HG03135 (cell line): ENCODE data around the gene PUSL1.

Experiments
- ATAC-seq: cut with Tn5 transposase; IDR thresholded peaks from one replicate; pipeline ENCODE4 v1.9.1; 2021; ENCODE audit warnings: mild to moderate bottlenecking, moderate library complexity; ENCODE audit not compliant: unreplicated experiment

Gene PUSL1

DNA sequence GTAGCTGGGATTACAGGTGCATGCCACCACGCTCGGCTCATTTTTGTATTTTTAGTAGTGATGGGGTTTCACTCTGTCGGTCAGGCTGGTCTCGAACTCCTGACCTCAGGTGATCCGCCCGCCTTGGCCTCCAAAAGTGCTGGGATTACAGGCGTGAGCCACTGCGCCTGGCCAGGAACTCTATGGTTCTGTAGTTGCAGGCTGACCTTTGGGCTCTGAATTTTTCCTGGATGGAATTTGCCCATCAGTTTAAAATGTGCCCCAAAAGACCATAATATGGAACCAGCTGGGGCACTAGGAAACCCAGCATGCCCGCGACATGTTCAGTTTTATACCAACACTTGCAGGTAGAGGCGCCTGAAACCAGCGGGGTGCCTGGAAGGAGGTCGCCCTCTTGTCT, 29.8 kb upstream of the PUSL1 start:
- no peak for ATAC-seq

DNA sequence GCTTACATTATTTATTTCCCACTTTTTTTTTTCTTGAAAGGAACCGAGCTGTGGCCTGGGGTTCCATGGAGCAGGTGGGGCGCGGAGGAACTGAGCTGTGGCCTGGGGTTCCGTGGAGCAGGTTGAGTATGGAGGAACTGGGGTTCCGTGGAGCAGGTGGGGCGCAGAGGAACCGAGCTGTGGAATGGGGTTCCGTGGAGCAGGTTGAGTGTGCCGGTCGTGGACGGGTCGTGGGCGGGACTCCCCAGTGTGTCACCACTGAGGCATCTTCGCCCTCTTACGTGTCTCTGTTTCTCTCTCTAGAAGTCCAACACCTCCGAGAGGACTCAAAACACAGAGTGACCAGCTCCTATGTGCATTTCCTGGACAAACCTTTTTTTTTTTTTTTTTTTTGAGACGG, 29.4 kb upstream of the PUSL1 start:
- no peak for ATAC-seq

DNA sequence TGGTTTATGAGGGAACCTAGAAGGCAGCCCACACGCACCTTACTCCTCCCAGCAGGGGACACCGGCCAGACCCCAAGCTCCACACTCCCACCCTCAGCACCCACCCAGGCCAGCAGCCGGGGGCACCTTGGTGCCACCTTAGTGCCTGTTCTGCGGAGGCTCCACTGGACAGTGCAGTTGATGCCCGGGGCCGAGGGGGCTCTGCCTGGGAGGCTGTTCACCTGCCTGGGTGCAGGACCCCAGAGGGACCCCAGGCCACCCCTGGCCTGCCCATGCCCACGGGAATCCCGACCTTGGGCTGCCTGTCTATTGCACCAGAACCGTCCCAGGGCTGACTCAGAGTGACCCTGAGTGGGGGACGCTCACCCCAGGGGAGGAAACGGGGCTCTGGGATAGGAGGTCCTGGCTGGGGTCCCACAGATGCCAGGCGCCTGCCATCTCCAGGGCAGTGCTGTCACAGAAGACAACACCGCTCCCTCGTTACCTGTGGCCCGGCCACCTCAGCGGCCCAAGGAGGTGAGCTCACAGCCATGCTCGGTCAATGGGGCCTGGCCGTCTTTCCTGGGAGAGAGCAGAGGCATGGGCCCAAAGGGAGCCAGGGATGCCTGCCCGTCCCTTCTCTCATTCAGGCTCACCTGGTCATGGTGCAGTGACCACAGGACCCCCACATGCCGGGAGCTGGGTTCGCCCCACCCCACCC, 27.5 kb upstream of the PUSL1 start:
- ATAC-seq, result no peak

DNA sequence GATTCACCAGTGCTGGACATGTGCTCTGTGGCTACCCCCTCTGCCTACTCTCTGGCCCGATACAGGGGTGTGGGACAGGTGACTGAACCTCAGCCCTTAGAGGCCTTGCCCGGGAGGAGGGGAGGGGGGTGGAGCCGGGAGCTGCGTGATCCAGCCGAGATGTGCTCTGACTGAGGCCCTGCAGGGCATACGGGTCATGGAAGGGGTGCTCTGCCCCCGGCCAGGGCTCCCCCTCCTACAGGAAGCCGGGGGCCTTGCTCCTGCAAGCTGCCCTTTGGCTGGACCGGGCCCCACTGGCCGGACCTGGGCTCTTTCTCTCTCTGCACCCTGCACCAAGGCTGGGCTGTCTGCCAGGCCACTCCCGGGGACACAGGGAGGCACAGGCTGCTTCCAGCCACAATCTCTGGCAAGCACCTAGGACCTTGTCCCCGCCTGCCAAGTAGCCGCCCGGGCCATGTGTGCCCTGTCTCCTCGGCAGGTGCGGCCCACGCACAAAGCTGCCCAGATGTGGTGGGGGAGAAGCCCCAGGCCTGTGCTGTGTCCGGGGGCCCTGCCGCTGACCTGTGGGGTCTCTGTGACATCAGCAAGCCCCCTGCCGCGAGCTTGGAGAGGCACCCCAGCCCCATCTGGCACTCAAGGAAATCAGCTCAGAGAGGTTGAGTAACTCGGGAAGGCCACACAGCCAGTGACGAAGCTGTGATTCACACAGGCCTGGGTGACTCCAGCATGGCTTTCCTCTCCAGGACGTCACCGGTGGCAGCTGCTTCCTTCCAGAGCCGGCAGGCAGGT, 26.7 kb upstream of the PUSL1 start:
- no peak for ATAC-seq

DNA sequence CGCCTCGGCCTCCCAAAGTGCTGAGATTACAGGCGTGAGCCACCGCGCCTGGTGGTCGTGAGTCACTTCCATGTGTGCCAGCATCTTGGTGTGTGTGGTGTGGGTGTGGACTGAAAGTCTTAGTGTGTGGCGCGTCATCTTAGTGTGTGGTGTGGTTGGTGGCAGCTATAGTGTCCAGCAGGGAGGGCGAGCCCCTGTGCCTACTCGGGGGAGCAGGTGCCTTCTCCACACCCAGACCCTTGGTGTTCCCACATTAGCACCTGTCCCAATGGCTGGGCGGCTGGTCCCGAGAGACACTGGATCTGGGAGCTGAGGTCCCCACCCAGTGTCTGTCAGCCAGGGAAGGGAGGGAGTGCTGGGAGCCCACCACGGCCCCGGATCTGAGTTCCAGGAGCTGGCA, 25.4 kb upstream of the PUSL1 start:
- ATAC-seq, result no peak

DNA sequence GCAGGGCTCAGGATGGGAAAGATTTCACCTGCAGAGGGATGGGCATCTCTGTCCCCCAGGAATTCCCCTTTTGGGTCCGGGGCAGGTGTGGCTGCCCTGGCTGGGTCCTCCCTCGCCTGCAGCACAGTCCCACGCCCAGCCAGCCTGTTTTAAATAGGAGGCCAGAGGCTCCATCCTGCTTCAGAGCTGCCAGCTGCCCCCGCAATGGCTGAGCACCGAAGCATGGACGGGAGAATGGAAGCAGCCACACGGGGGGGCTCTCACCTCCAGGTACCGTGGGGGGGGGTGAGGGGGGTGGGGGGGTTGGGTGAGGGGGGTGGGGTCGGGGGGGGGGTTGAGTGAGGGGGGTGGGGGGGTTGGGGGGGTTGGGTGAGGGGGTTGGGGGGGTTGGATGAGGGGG, 24.6 kb upstream of the PUSL1 start:
- no peak for ATAC-seq

DNA sequence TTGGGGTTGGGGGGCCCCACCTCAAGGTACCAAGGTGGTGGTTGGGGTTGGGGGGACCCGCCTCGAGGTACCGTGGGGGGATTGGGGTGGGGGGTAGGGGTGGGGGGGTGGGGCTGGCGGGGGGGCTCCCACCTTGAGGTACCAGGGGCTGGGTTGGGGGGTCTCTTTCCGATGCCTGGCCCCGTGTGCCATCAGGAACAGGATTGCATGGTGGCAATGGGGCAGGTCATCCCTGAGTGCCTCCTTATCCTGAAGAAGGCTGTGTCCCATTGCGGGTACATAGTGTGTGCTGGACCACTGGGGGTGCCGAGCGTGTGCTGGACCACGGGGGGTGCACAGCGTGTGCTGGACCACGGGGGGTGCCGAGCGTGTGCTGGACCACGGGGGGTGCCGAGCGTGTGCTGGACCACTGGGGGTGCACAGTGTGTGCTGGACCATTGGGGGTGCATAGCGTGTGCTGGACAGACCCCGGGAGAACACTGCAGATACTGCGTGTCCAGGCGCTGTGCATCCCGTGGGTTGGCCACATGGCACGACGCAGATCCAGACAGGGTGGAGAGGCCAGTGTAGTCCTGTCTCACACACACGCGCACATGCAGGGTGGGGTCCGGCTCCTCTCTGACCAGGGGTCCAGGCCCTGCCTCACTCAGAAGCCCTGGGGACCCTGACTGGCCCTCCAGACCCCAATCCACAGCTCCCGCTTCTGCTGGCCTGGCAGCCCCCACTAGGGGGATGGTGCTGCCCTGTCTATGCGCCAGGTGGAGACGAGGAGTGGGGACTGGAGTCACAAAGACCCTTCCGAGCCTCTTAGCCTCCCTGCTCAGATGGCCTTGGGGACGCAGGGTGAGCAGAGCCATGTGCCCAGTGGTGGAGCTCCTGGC, 23.9 kb upstream of the PUSL1 start:
- no peak for ATAC-seq

DNA sequence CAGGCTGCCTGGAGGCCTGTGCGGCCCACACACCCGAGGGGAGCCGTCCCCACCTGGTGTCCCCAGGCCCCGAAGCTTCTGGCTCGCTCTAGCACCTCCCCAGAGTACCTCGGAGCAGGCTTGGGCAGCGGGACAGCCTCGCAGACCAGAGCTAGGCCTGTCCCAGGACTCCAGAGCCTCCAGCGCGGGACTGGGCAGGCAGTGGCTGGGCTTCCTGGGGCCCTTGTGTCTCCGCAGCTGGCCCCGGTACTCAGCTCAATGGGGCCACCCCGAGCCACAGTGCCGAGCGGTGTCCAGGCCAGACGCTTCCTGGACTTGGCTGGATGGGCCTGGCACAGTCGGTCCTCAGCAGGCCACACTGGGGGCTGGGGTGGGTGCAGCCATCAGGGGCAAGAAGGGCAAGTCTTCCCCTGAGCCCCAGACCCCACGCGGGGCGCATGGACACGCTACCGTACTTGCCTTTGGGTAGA, 23.3 kb upstream of the PUSL1 start:
- ATAC-seq, result no peak

DNA sequence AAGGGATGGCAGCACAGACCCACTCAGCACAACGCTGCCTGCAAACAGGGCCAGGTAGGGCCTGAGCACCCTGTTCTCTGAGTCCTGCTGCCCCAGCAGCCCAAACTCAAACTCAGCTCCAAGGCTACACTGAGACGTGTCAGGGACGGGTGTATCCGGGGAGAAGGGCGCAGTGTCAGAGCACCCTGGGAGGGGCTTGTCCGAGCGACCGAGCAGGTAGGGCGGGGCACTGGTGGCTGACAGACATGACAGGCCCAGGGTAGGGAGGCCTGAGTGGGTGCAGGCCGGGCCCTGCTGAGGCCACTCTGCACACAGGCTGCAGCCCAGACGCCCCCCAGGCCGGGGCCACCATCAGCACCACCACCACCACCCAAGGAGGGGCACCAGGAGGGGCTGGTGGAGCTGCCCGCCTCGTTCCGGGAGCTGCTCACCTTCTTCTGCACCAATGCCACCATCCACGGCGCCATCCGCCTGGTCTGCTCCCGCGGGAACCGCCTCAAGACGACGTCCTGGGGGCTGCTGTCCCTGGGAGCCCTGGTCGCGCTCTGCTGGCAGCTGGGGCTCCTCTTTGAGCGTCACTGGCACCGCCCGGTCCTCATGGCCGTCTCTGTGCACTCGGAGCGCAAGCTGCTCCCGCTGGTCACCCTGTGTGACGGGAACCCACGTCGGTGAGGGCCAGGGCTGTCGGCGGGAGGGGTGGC, 22.6 kb upstream of the PUSL1 start:
- no peak for ATAC-seq

DNA sequence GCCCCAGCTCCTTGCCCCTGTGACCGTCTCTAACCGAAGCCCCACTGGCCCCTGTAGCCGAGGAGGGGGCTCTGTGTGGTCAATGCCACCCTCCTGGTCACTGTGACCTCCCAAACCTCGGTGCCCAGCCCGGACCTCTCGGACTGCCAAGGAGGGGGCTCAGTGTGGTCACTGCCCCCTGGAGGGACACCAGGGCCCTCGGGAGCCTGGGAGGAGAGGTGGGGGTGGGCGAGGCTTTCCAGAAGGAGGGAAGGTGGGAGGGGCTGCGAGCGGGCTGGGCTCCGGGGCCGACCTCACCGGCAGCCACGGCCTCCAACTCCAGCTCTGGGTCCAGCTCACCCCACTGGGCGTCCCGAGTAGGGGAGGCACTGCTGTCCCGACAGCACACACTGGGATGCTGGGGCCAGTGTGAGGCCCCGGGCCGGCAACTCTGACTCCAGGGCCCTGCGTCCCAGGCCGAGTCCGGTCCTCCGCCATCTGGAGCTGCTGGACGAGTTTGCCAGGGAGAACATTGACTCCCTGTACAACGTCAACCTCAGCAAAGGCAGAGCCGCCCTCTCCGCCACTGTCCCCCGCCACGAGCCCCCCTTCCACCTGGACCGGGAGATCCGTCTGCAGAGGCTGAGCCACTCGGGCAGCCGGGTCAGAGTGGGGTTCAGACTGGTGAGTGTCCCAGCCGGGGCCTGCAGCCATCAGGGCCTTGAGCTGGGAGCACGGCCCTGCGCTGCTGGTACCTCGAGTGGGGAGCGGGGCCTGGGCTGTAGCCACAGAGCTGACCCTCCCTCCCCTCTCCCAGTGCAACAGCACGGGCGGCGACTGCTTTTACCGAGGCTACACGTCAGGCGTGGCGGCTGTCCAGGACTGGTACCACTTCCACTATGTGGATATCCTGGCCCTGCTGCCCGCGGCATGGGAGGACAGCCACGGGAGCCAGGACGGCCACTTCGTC, 21.8 kb upstream of the PUSL1 start:
- no peak for ATAC-seq

DNA sequence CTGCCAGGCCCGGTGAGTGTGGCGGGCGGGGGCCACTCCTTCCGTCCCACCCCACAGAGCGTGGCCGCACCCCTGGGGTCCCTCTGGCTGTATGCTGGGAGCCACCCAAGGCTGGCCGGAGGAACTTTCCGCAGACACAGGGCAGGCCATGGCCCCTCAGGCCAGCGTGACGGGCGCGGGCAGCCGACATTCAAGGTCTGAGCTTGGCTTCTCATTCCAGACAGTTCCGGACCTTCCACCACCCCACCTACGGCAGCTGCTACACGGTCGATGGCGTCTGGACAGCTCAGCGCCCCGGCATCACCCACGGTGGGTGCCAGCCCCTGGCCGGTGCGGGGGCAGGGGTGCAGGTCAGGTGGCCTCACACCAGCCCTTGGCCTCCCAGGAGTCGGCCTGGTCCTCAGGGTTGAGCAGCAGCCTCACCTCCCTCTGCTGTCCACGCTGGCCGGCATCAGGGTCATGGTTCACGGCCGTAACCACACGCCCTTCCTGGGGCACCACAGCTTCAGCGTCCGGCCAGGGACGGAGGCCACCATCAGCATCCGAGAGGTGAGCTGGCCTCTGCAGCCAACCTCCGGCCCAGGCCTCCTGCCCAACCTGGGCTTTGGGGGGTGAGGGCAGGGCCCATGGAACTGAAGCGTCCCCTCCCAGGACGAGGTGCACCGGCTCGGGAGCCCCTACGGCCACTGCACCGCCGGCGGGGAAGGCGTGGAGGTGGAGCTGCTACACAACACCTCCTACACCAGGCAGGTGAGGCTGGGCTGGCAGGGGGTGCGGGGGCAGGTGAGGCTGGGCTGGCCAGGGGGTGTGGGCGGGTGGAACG, 20.9 kb upstream of the PUSL1 start:
- no peak for ATAC-seq

DNA sequence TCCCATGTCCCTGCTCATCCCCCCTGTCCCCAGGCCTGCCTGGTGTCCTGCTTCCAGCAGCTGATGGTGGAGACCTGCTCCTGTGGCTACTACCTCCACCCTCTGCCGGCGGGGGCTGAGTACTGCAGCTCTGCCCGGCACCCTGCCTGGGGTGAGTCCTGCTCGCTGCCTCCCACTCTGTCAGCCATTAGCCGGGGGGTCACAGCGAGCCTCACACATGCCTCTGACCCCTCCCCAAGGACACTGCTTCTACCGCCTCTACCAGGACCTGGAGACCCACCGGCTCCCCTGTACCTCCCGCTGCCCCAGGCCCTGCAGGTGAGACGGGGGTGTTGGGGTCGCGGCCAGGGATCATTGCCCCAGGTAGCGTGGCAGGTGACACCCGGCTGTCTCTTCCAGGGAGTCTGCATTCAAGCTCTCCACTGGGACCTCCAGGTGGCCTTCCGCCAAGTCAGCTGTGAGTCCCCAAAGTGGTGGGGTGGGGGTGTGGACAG, 18.1 kb upstream of the PUSL1 start:
- ATAC-seq, result no peak

DNA sequence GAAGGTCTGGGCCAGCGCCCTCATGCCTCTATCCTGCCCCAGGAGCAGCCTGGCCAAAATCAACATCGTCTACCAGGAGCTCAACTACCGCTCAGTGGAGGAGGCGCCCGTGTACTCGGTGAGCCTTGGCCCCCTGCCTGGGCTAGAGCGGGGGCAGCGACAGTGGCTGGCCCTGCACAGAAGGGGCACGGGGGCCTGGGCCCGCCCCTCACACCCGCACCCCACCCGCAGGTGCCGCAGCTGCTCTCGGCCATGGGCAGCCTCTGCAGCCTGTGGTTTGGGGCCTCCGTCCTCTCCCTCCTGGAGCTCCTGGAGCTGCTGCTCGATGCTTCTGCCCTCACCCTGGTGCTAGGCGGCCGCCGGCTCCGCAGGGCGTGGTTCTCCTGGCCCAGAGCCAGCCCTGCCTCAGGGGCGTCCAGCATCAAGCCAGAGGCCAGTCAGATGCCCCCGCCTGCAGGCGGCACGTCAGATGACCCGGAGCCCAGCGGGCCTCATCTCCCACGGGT, 17.3 kb upstream of the PUSL1 start:
- ATAC-seq, result no peak

DNA sequence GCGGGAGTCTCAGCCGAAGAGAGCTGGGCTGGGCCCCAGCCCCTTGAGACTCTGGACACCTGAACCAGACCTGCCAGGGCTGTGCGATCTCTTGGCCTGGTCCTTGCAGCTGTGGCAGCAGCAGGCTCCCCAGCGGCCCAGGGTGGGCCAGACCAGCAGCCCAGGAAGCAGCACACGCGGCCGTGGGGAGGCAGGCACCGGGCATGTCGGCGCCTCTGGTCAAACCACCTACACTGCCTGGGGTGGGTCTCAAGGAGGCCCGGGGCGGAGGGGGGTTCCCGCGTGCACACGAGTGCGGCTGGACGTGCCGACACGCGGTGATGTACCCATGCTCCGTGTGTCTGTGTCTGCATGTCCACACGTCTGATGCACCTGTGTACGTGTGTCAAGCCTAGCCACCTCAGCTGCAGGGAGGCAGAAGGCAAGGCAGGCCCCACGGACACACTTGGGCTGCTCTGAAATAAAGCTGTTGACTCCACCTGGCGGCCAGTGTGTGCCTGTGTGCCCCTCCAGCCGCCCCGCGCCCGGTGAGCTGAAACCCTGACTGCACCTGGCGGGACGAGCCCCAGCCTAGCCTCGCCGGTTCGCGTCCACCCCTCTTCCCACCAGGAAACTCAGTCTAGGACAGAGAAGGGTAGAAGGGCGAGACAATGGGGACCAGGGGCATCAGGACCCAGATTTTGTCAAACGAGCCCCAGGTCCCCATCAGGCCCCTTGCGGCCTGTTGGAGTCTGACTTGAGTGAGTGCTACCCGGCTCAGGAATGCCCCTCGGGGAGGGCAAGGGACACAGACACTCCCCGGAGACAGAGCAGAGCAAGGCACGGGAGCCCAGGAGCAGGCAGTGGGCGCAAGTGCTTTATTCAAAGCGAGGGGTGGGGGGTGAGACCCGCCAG, 16.6 kb upstream of the PUSL1 start:
- ATAC-seq, result peak; percentile 47

DNA sequence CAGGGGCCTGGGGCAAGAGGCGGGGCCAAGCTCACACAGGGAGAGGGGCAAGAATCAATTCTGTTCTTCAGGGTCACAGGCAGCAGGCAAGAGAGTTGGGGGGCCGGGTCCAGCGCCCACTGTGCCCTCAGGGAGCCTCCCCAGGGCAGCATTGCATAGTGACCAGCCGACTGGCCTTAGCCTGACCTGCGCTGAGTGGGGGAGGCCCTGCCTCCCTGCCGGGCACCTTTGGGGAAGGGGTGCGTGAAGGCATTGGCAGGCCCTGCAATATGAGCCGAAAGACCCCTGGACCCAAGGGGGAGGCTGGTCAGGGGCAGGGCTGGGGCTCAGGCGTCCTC, 16.0 kb upstream of the PUSL1 start:
- no peak for ATAC-seq

DNA sequence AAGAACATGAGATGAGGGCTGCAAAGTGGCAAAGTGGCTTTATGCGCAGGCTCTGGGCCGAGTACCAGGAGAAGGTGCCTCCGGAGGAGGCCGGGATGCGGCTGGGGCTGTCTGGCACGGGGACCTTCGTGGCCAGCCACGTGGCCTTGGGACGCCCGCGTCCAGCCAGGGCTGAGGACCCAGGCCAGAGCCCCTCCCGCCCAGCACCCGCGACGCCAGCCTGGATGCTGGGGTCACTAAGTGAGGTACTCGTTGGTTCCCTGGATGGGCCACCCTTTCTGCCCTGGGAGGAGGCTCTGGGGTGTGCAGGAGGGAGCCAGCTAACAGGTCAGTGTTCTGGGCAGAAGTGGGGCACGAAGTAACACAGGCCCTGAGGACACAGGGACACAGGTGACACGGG, 15.5 kb upstream of the PUSL1 start:
- no peak for ATAC-seq
